ENCODE results near the gene FAHD1. TPM values are rescaled to one million over a fixed set of nuclear protein-coding genes. Genes with fewer than 3 reads are reported as not detected.

Gene FAHD1
- polyA plus RNA-seq, 1 donor from 2014 or later: 19.0 TPM

- Mint-ChIP-seq H3K9me3 (no peaks in the 10 kb centered on the region), H3K27me3 (no peaks in the 10 kb centered on the region), H3K36me3 (peaks cover 2% of the 10 kb centered on the region), H3K4me1 (peaks cover 1 to 2% (median 2%) of the 10 kb centered on the region in 3 donors), H3K4me3 (no peak overlapping the region), H3K27ac (no peak overlapping the region)
Observed at GRCh38 chr16:1818204-1818872, 8.7 kb upstream of the FAHD1 start.

GRCh38 chr16:1818873-1819525 lies 8.0 kb upstream of the FAHD1 start:
- Mint-ChIP-seq H3K4me1 (peaks cover 0 to 6% (median 3%) of the 10 kb centered on the region in 3 donors), H3K27ac (no peak overlapping the region), H3K27me3 (no peaks in the 10 kb centered on the region), H3K4me3 (no peak overlapping the region), H3K36me3 (peaks cover 2% of the 10 kb centered on the region), H3K9me3 (no peaks in the 10 kb centered on the region)

DNA sequence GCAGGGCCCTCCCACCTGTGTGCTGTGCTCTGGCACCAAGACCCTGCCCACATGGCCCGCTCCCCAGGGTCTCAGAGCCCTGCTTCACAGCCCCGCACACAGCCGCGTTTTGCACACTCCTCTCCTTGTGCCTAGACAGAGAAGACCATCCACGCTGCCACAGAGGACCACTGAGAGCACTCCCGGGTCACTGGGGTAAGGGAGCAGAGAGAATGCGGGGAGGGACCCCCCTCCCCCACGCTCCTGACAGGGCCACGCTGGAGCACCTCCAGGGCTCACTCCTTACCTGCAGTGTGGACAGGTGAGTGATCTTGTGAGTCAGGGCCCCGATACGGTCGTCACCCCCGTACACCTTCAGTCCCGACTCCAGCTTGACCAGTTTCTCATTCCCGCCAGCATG lies 7.4 kb upstream of the FAHD1 start:
- peaks cover 2% of the 10 kb centered on the region for H3K36me3 Mint-ChIP-seq
- no peaks in the 10 kb centered on the region for H3K27me3 Mint-ChIP-seq
- H3K4me1 Mint-ChIP-seq: peaks cover 0 to 7% (median 6%) of the 10 kb centered on the region in 3 donors
- peak overlapping the region in 1 of 4 donors; percentile 77 for H3K4me3 Mint-ChIP-seq
- no peak overlapping the region for H3K27ac Mint-ChIP-seq
- no peaks in the 10 kb centered on the region for H3K9me3 Mint-ChIP-seq

DNA sequence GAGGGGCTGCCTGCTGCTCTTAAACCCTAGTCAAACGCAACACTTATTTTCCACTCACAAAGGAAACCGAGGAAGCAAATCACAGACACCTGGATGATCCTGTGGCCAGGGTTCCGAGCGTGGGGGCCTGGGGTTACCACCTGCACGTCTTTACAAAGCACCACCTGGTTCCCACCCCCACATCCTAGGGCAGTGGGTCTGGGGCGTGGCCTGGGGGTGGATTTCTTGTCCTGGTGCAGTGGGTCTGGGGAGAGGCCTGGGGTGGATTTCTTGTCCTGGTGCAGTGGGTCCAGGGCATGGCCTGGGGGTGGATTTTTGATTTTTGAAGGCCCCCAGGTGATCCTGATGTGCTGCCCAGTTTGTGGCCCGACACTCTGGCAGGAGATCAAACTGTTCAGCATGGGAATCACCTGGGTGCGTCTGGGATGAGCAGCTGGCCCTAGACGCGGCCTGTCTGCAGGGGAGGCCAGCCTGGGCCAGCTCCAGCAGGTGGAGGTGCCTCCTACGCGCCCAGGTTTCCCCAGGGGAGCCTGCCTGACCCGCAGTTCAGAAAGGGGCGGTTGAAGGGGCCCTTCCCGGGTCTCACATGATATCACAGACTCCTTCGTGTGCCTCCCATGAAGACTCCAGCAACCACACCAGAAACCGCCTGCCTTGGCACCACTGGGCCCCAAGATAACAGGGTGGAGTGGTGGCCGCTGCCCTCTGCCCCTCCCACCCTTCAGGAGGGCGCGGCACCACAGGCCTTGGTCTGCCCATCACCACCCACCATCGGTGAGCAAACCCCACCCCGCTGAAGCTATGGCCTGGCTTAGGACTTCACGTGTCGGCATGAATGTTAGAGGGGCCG lies 6.7 kb upstream of the FAHD1 start:
- Mint-ChIP-seq H3K36me3 (peaks cover 2% of the 10 kb centered on the region), H3K4me1 (peaks cover 0 to 7% (median 6%) of the 10 kb centered on the region in 3 donors), H3K27me3 (no peaks in the 10 kb centered on the region), H3K9me3 (no peaks in the 10 kb centered on the region), H3K4me3 (no peak overlapping the region), H3K27ac (no peak overlapping the region)

DNA sequence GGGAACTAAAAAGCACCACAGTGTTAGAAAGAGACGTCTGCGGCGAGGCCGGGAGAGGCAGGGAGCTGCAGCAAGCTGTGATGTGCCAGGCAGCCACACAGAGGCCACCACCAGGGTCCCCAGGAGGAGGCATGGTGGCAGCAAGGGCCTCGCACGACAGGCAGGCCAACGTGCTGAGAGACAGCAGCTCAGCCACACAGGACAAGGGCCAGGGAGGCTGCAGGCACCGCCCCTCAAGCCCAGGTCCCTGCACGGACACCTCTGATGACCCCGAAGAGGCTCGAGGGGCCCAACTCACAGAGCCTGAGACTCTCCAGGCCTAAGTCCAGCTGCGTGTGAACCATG lies 6.1 kb upstream of the FAHD1 start:
- H3K4me3 Mint-ChIP-seq: no peak overlapping the region
- H3K27me3 Mint-ChIP-seq: no peaks in the 10 kb centered on the region
- peak overlapping the region in 1 of 3 donors; percentile 28 for H3K27ac Mint-ChIP-seq
- H3K36me3 Mint-ChIP-seq: no peaks in the 10 kb centered on the region
- H3K4me1 Mint-ChIP-seq: peaks cover 0 to 13% (median 6%) of the 10 kb centered on the region in 3 donors
- no peaks in the 10 kb centered on the region for H3K9me3 Mint-ChIP-seq

- no peaks in the 10 kb centered on the region for H3K36me3 Mint-ChIP-seq
- no peaks in the 10 kb centered on the region for H3K27me3 Mint-ChIP-seq
- H3K4me3 Mint-ChIP-seq: no peak overlapping the region
- no peaks in the 10 kb centered on the region for H3K9me3 Mint-ChIP-seq
- peaks cover 4 to 13% (median 6%) of the 10 kb centered on the region in 3 donors for H3K4me1 Mint-ChIP-seq
- peak overlapping the region in 1 of 3 donors; percentile 28 for H3K27ac Mint-ChIP-seq
Observed at GRCh38 chr16:1821861-1822611, 5.0 kb upstream of the FAHD1 start.

DNA sequence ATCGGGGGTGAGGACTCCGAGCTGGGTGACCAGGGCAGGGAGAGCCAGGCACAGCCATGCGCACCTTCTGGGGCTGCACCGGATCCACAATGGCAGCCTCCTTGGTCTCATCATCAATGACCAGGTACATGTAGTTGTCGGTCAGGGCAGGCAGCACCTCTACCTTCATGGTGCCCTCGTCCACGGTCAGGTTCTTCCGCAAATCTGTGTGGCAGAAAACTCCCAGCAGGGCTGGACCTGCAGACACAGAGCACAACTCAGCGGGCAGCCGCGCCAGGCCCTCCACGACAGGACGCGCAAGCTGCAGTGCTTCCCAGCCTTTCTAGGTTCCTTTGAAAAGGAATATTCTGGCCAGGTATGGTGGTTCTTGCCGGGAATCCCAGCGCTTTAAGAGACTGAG lies 4.2 kb upstream of the FAHD1 start:
- H3K4me3 Mint-ChIP-seq: no peak overlapping the region
- H3K4me1 Mint-ChIP-seq: peaks cover 6 to 18% (median 12%) of the 10 kb centered on the region in 3 donors
- H3K27ac Mint-ChIP-seq: no peak overlapping the region
- H3K27me3 Mint-ChIP-seq: no peaks in the 10 kb centered on the region
- no peaks in the 10 kb centered on the region for H3K36me3 Mint-ChIP-seq
- H3K9me3 Mint-ChIP-seq: no peaks in the 10 kb centered on the region

DNA sequence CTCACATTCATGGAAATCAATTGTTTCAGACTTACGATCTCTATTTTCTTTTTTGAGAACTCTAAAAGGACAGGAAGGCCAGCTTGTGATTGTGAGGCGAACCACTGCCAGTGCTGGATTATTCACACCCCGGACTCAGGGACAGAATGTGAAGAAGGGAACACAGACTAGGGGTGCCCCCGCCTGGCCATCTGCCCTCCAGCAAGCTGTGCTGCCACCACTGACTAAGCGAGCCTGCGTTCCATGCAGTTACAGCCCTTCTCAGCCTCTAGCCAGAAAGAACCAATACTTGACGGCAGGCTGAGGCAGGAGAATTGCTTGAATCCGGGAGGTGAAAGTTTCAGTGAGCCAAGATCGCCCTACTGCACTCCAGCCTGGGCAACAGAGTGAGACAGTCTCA lies 3.2 kb upstream of the FAHD1 start:
- Mint-ChIP-seq H3K36me3 (no peaks in the 10 kb centered on the region), H3K4me1 (peaks cover 7 to 23% (median 12%) of the 10 kb centered on the region in 3 donors), H3K4me3 (peak overlapping the region in 2 of 4 donors; percentile 22 to 86), H3K27ac (peak overlapping the region in 1 of 3 donors; percentile 77), H3K9me3 (no peaks in the 10 kb centered on the region), H3K27me3 (no peaks in the 10 kb centered on the region)

DNA sequence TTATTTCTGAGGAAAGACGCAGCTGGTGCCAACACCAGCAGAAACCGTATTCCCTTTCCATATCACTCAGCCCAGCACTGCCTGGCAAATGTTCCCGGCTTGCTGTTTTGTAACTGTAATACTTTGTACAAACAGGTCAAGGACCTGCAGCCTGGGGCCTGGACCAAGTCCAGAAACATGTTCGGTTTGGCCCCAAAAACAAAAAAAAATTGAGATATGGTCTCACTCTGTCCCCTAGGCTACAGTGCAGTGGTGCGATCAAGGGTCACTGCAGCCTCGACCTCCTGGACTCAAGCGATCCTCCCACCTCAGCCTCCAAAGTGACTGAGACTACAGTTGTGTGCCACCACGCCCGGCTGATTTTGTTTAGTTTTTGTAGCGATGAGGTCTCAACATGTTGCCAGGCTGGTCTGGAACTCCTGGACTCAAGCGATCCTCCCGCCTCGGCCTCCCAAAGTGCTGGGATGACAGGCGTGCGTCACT lies 1.6 kb upstream of the FAHD1 start:
- Mint-ChIP-seq H3K27ac (peak overlapping the region; percentile 23 to 91 (median 67)), H3K4me1 (peaks cover 12 to 30% (median 14%) of the 10 kb centered on the region in 3 donors), H3K4me3 (peak overlapping the region; percentile 77 to 86 (median 84)), H3K27me3 (no peaks in the 10 kb centered on the region), H3K36me3 (no peaks in the 10 kb centered on the region), H3K9me3 (no peaks in the 10 kb centered on the region)

GRCh38 chr16:1825864-1826690 lies 929 bp upstream of the FAHD1 start:
- no peaks in the 10 kb centered on the region for H3K9me3 Mint-ChIP-seq

DNA sequence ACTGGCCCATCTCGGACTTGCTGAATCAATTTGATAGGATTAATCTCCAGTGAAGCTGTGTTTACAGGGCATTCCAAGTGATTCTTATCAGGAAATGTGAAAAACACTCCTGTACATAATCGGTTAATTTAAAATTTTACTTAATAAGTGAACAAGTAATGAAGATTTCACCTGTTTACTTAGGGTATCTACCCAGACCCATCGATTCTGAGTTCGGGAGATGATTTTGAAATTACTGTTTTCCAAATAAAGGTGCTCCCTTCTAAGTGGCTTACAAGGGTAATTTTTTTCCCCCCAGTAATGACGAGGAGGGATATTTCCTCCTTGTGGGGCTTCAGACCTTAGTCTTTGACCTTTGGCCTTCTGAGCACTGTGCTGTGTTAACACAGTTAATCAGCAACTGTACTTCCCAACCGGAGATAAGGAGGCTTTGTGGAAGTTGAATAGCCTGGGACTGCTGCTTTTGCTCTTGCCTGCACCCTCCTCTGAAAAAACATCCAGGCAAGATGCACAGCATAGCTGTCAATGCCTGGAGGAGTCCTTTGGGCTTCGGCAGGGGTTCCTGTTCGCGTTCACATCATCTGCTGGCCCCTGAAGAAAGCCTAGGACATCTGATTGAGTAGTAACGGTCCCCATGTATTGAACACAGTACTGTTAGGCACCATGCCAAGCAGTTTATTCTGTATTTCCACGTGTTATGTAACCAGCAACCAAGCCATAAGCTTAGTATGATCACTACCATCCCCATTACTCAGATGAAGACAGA lies 1.8 kb downstream of the FAHD1 start:
- H3K9me3 Mint-ChIP-seq: no peaks in the 10 kb centered on the region
- H3K27me3 Mint-ChIP-seq: no peaks in the 10 kb centered on the region
- H3K4me3 Mint-ChIP-seq: peak overlapping the region; percentile 34 to 96 (median 47)
- peaks cover 2% of the 10 kb centered on the region for H3K36me3 Mint-ChIP-seq
- peak overlapping the region in 1 of 3 donors; percentile 97 for H3K27ac Mint-ChIP-seq
- H3K4me1 Mint-ChIP-seq: peaks cover 11 to 32% (median 12%) of the 10 kb centered on the region in 3 donors

More at GRCh38 chr16:1825864-1826690, 929 bp upstream of the FAHD1 start:
- no peaks in the 10 kb centered on the region for H3K27me3 Mint-ChIP-seq
- peak overlapping the region; percentile 77 to 96 (median 84) for H3K4me3 Mint-ChIP-seq
- peak overlapping the region; percentile 67 to 97 (median 97) for H3K27ac Mint-ChIP-seq
- H3K4me1 Mint-ChIP-seq: peaks cover 12 to 34% (median 13%) of the 10 kb centered on the region in 3 donors
- H3K36me3 Mint-ChIP-seq: no peaks in the 10 kb centered on the region

GRCh38 chr16:1830213-1830612 lies 3.2 kb downstream of the FAHD1 start:
- Mint-ChIP-seq H3K9me3 (no peaks in the 10 kb centered on the region), H3K36me3 (peaks cover 2% of the 10 kb centered on the region), H3K4me1 (peaks cover 8 to 27% (median 12%) of the 10 kb centered on the region in 3 donors), H3K27ac (peak overlapping the region in 1 of 3 donors; percentile 28), H3K27me3 (no peaks in the 10 kb centered on the region), H3K4me3 (no peak overlapping the region)

All from IgD-negative memory B cell (primary cell).